ENCODE measurements around the gene ZNF407.
A peak's percentile ranks its signal among the peaks of the same experiment; 100 is the strongest.

The ZNF407 gene

DNA sequence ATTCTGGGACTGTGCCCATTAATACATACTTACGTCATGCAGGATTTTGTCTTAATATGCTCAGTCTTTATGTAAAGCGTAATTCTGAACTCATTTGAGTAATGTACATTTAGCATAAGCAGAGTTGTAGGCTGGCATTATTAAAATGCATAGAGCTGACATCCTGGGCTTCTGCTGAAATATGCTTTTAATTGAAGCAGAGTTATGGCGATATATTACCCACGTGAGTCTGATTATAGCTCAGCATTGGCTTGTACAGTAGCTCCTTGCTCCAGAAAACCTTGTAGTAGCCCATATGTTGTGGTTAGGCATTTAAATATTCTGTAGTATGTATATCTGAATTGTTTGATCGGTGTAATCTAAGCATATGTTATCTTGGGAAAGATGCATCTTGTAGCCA lies 377.3 kb downstream of the ZNF407 start:
- no peak for DNase-seq (ENCODE audit: low spot score)

DNA sequence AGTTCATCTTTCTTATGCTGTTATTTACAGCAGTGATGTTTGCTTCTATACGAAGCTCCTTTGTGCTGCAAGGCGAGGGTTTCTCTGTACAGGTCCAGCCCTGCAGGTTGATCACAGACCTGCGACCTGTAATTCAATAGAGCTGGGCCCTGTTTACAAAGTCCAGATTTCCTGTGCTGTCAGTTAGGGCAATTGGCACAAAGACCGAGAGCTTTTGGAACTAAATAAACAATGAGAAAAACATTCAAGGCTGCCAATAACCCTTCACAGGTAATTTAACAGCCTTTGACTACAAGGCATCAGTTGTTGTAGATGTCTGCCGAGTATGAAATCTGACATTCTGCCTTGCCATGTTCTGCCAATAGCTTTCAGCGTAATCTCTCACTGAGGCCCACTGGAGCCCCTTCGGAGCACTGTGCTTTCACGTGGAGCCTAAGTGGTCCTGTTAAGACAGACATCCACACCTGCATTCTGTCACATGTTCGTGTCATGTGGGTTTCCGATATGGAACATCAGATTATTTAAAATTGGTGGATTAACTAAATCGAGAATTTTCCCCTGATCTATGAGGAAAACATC lies 378.8 kb downstream of the ZNF407 start:
- no peak for DNase-seq (ENCODE audit: low spot score)

DNA sequence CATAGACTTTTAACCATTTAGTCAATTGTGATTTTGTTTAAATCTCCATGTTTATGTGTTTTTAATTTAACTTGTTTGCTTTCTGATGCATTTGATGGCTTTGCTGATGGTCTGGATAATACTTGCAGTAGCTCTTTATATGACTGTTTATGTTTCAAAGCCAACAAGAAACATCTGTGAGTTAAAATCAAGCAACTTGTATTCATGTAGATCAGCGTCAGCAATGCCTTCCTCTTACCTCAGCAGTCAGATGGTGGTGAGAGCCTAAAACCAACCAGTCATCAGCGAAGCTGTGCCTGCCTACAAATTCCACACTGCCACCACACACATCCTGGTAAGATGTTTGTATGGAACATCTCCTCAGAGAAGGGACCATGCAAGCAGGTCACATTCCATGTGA lies 379.4 kb downstream of the ZNF407 start:
- no peak for DNase-seq (ENCODE audit: low spot score)

DNA sequence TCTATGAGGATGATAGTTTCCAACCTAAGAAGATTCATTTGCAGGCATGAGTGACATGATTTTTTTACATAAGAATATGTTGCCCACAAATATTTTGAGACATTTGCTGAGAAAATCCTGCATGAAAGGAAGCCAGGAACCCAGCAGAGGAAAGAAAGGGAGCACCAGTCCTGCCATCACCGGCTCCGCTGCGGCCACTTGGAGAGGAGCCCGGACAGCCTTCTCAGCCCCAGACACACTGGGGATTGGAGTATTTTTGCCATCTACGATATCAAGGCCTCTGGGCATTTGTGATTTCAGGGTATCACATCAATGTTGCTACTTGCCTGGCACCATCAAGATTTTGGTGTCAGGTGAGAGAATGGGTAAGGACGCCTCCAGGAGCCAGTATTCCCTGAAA lies 383.0 kb downstream of the ZNF407 start:
- peak; percentile 44 for DNase-seq (ENCODE audit: low spot score)

DNA sequence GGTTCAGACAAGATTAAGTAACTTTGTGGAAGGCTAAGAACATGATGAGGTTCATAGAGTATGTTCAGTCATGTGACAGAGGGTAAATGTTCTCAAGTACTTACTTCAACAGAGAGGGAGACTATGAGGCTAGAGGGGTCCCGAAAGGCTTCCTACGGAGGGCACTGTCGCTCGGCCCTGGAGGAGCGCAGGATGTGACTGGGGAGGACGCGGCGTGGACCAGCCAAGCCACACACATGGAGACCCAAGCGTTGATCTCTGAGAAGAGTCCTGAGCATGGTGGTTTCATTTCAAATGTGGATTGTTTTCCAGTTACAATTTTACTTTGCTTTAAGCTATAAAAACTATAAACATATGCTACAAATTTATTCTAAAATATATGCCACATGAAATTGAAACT lies 383.8 kb downstream of the ZNF407 start:
- DNase-seq (ENCODE audit: low spot score) = no peak

DNA sequence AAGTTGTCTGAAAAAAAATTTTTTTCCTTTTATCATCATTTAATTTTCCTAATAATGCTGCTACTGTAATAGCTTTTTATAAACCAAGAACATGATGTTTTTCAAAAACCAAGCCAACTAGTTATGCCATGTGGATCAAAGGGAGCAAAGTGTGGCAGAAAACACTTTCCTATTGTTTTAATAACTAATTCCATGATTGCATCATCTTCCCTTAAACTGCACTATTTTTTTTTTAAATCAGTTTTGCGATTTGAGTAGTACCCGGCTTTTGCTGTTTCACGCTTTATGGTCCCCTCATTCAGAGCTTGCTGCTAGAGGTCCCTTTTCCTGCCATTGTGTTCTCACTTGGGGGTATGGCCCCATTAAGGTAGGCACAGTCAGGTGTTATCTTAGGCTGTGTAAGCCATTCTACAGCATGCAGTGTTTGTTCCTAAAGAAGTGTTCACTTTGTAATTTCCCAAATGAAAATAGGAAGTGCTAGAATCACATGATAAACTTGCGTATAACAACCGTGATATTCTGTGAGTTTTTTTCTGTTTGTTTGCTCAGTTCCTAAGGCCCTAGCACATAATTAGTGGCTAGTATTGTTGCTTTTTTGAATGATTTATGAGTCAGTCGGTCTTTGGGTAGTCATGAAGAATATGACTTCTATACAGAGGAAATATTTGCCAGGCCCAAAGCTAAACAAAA lies 385.4 kb downstream of the ZNF407 start:
- DNase-seq (ENCODE audit: low spot score) = no peak

DNA sequence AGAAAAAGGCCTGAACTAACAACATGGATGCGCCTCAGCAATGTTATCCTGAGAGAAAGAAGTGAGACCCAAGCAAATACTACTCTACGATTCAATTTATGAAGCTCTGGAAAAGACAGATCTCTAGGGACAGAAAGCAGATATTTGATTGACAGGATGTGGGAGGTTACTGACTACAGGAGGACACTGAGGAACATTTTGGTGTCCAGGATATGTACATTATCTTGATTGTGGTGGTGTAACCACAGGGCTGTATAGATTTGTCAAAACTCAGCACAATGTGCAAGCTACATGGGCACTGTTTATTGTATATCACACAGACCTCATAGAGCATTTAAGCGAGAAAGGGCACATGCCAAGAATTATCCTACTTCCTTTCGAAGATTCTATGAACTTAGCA lies 391.5 kb downstream of the ZNF407 start:
- no peak for DNase-seq (ENCODE audit: low spot score)

DNA sequence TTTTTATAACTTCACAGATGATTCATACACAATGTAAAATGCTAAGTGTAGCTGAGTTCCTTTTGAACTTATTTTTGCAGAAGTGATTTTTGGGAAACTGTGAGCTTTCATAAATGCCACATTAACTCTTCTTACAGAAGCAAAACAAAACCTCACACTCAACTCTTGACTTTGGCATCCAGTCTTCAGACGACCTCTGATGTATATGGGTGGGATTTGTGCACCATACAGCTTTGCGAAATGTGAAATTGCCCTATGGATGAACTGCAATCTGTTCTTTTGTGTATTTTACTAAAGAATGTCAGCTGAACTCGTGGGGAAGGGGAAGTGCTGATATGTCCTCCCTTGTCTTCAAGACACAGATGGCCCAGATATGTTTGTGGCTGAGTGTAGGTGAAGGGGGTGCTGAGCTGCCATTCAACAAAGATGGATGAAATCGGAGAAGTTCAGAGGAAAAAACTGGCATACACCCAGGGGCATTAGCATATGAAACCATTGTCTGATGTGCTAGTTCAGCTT lies 393.0 kb downstream of the ZNF407 start:
- no peak for DNase-seq (ENCODE audit: low spot score)

DNA sequence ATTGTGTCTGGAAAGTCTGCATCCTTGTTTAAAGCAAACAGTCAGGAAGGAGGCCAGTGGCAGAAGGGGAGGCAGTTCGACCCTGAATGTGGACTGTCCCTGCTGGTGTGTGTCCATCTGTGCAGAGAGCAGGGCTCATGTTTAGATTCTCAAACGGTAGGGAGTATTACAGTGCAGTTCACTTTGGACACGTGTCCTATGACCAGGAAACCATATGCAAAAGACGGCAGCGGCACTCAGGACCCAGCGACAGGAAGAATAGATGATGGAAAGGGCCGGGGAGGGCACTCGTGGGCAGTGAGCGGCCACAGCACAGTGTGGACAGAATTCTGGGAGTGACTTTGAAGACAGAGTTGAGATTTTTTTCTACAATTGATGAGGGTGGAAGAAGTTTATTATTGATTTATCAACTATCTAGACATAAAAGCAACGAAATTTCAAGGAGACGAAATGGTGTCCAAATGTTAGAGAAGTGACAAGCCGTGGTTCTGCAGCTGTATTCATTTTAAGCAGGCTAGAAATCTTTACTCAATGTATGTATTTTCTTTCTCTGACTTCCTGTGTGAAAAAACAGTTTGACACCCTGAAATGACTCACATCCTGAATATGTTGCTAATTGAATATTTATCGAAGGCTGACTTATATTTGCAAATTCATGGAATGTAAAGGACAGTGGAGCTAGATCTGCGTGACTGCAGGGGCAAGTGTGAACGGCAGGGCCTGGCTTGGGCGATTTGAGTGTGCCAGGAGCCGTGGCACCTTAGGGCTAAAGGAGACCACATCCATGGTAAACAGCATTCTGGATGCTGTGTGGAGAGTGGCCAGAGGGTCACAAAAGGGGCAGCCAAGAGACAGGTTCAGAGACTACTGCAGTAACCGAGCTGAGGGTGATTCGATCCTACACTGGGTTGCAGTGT lies 397.1 kb downstream of the ZNF407 start:
- no peak for DNase-seq (ENCODE audit: low spot score)

DNA sequence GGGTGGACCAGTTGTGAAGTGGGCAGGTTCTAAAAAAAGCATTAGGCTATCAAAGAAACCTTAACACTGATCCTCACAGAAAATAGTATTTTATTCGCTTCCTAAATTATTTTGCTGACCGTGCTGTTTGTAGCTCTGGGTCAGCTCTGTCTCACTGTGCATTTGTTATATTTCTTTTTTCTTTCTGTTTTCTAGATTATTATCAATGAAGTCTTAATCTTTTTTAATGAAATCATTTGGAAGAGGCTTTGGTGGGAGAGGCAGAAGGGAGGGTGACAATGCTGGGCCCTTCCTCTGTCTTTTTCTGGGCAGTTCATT lies 397.7 kb downstream of the ZNF407 start:
- DNase-seq (ENCODE audit: low spot score) = no peak

DNA sequence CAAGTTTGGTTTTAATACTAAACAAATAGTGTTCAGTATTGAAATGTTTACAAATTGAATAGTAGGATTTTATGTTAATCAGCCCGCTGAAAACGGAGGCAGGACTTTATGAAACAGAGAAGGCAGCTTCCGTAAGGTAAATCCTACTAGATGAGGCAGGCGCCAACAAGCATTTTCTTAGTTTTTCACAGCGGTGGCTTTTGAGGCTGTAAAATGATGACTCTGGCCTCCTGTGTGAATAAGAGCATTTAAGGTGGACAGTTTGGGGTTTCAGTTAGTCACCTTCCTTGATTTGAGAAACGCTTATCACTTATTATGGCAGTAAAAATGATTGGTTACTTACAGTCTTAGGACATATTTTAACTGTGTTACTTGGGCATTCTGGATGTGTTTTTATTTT lies 398.4 kb downstream of the ZNF407 start:
- DNase-seq (ENCODE audit: low spot score) = no peak

DNA sequence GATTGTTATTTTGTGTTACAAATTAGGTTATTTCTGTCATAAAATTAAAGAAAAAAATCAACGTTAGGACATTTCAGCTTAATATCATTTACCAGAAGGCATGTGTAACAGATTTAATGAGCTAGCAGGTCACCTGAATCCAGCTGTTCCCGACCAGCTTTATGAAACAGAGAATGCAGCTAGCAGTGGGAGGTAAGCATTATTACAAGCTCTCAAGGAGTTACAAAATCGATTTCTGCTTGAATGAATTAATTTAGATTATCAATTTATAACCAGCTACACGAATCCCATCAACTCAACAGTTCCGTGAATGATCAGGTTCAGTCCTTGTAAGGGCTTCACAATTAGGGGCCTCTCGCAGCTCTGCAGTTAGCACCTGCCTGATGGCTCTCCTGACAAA lies 399.3 kb downstream of the ZNF407 start:
- DNase-seq (ENCODE audit: low spot score) = no peak

DNA sequence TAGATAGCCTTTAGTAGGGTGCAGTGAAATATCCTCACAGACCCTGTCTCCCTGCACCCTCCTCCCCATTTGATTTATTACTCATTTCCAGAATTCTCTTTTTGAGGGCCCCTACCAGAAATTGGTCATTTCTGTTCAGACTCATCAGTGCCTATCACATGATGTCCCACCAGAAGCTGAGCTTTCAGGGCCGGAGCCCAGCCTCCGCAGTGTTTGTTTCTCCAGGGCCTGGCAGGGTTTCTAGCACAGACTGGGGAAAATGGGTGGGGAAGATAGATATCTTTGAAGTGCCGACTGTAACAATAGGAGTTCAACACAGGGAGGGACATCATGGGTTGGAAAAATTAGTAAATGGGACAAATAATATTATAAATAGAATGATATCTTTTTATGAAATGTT lies 403.2 kb downstream of the ZNF407 start:
- DNase-seq (ENCODE audit: low spot score) = no peak

DNA sequence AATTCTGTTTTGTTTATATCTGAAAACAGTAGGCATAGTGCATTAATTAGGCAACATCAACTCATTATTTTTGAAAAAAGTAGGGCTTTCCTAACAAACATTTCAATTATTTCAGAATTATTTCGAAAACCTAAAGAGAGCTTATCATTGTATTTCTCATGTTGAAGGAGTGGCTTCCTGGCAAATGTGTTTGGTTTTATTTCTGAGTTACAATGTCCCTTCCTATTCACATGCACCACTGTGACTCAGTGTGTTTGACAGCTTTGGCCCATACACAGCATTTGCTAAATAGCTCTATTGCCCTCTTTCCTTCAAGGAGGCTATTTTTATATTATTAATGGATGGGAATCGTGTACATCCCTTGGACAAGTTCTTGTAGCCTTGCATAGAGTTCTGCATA lies 405.4 kb downstream of the ZNF407 start:
- DNase-seq (ENCODE audit: low spot score) = no peak

DNA sequence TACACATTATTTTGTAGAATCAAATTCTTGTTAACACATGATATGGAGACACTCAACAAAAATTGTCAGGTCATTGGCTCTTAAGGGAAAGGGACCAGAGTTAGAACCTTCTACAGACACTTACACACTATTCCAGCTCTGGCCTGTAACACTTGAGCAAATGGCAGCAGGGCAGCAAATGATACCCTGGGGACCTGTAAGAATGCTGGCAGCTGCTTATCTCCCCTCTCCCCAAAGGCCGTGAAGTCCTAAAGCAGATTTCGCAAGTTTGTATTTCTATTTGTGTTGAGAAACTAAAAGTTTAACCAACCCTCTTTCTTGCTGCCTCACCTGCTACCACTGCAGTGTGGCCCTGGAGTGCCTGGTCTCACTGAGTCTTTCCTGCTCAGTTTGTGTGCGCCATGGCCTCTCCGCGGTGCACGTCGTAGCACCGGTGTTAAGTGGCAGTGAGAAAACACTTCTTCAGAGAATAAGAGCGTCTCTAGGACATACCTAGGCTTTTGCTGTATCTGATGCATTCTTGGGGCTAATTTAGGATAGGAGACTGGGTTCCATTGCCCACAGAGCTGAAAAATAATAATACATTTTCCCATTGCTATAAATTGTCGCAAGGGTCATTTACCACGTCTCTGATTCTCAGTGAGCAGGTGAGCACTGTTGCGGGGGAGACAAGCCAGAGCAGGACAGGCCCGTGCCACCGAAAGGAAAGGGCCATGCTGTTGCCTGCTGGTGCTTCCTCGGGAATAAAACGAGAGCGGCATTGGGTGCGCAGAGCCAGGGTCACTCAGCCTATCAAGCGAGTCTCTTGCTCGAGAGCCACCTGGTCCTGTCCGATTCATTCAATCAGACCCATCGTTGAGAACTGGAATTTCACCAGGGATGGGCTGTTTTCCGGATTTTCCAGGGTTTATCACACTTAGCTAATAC lies 406.4 kb downstream of the ZNF407 start:
- no peak for DNase-seq (ENCODE audit: low spot score)

DNA sequence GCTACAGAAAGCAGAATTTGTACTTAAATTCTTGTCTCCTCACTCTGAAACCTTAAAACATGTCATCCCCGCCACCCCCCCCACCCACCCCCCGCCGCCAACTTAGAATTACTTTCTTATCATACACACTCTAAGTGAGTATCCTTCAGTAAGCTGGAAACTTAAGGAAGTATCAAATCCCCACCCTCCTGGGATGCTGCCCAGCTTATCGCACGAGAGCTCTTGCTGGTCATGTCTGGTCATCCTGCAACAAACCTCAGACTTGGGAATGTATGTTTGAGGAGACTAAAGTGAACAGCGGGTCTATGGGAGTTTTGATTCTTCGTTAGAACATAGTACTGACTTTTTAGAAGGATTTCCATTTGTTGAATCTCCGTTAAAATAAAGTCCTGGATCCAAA lies 408.0 kb downstream of the ZNF407 start:
- no peak for DNase-seq (ENCODE audit: low spot score)

DNA sequence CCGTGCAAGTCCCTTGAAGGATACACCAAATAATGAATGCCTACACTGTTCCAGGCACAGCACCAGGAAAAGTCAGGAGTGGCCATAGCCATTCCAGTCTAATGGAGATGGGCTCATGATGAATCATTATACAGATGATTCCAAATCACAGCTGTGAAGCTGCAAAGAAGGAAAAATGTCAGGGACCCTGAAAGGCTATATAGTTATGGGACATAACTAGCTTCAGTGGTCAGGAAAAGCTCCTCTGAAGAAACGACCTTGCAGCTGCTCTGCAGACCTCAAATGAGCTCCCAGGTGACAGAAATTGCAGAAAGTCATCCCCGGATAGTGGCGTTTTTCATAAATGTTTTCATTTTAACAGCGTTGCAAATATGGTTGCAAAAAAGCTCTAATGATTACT lies 410.5 kb downstream of the ZNF407 start:
- no peak for DNase-seq (ENCODE audit: low spot score)

DNA sequence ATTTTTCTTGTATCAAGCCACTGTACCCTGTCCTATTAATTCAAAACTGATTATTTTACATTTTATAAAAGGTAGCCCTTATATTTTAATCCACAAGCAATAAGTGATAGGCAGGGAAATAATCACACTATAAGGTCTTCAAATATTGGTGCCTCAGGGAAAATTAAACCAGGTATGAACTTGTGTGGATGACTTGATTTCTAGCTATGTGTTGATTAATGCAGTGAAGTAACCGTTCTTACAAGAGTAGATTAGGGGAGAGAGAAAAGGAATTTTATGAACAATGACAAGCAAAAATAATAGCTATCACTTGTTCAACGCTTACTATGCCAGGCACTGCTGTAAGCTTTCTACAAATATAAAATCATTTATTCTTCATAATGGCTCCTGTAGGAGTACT lies 411.6 kb downstream of the ZNF407 start:
- no peak for DNase-seq (ENCODE audit: low spot score)

DNA sequence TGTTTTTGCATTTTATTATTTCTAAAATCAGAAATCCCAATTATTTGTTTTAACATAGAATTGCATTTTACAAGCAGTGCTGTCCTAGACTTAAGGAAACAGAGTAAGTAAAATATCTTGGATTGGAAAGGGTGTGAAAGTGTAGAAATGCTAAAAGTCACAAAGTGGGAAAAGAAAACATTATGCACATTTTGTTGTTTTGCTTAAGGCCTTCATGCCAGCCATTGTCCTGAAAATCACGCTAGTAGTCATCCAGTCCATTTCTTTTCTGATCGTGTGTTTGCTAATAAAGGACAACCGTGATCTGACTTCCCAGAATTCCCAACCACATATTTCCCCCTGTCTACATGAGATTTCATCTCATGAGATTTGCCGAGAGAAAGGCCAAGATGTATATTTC lies 412.2 kb downstream of the ZNF407 start:
- no peak for DNase-seq (ENCODE audit: low spot score)

DNA sequence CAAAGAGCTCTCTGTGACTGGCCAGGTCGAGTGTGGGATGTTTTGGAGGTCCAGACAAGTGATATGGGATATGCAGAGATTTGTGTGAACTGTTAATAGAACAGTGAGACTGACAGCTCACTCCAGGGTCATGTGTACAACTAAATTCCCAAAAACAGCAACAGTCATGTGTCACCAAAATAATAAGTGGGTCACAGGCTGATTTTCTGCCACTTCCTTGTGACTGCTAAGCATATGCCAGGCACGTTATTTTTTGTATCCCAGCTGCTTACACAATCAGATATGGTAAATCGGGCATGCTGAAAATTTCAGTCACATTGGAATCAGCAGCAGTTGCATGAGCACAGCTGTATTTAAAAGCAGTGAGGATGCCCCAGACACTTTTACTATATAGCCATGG lies 412.6 kb downstream of the ZNF407 start:
- DNase-seq (ENCODE audit: low spot score) = no peak

DNA sequence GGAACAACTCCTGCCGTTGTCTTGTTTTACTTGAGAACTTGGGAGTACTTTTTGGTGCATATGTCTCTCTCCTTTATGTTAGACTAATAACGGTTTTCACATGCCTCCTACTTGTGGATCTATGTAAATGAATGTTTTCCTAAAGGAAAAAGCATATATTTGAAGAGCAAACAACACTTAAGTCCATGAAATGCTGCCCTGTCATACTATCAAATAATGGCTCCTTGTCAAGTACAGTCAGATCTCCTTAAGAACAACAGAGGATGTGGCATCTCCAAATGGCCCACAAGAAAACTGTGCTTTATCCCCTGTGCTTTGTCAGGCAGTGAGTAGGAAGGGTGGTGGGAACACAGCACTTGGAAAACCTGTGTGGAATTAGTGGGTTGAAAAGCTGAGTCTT lies 413.0 kb downstream of the ZNF407 start:
- DNase-seq (ENCODE audit: low spot score) = no peak

Measured in Ammon's horn (tissue), 1 donor.